ENCODE results near the gene DCAF17.
"Not testable (repeated sequence)": the region's sequence is repeated elsewhere in the genome, so short reads cannot be mapped to it uniquely, and the experiment has no call there.

DCAF17 gene

DNA sequence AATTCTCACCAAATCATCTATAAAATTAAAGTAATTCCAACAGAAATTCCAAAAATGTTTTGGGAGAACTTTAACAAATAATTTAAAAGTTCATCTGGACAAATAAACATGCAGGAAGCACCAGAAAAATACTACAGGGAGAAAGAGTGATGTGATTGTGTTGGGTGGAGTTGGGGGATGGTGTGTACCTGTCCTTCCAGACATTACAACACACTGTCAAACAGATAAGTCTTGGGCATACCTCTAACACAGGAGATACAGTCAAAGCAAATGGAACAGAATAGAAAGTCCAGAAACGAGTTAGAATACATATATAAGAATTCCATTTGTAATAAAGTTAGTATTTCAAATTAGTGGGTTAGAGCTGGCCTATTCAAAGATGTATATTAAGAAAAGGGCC is 22.8 kb upstream of the DCAF17 start:
- FAIRE-seq = no peak

DNA sequence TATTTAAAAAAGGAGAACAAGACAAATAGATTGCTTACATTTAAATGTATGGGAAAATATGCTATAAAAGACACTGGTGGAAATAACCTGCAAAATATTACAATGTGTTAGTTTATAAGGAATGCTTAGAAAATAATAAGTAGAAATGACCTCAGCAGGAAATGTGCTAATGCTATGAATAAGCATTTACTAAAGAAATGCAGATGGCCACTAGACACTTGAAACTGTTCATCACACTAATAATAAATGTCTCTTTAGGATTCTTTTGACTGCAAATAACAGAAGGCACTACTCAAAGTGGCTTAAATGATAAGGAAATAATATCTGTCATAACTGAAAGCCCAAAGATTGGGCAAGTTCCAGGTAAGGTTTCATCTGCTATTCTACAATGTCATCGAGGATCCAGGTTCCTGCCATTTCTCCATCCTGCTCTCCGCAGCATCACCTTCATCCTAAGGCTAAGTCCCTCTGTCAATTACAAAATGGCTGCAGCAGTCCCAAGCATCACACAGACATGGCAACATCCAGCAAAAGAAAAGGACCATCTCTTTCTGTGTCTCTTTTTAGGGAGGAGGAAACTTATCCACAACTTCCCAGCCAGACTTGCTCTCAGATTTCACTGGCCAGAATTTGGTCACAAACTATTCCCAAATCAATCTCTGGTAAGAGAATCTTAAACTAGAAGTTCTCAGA is 22.1 kb upstream of the DCAF17 start:
- no peak for FAIRE-seq

DNA sequence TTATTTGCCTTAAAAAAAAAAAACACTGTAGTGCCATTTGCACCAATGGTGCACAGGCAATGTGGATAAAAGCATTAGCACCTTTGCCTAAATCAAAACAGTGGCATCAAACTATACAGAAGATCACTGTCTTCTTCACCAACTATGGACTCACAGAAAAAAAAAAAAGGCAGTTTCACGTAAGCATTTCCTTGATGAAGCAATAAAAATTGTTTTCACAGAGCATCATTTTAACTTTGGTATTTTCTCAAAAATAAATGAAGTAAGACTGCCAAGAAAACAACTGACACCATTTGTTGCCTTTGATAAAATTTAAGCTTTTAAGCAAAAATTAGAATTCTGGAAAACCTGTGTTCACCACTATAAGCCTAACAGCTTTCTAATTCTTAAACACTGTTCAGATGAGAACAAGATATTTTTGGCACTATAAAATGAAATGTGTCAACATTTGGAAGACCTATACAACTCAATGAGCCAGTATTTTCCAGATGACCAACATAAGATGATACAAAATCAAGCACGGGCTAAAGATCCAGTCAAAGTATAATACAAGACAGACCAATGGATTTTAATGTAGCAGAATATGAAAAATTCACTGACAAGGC is 21.4 kb upstream of the DCAF17 start:
- no peak for FAIRE-seq

DNA sequence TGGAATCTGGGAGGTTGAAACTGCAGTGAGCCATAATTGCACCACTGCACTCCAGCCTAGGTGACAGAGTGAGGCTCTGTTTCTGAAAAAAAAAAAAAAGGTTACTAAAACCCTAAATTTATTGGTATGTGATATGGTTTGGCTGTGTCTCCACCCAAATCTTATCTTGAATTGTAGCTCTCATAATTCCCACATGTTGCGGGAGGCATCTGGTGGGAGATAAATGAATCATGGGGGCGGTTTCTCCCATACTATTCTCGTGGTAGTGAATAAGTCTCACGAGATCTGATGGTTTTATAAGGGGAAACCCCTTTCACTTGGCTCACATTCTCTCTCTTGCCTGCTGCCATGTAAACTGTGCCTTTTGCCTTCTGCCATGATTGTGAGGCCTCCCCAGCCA is 19.4 kb upstream of the DCAF17 start:
- FAIRE-seq = not testable (repeated sequence)

DNA sequence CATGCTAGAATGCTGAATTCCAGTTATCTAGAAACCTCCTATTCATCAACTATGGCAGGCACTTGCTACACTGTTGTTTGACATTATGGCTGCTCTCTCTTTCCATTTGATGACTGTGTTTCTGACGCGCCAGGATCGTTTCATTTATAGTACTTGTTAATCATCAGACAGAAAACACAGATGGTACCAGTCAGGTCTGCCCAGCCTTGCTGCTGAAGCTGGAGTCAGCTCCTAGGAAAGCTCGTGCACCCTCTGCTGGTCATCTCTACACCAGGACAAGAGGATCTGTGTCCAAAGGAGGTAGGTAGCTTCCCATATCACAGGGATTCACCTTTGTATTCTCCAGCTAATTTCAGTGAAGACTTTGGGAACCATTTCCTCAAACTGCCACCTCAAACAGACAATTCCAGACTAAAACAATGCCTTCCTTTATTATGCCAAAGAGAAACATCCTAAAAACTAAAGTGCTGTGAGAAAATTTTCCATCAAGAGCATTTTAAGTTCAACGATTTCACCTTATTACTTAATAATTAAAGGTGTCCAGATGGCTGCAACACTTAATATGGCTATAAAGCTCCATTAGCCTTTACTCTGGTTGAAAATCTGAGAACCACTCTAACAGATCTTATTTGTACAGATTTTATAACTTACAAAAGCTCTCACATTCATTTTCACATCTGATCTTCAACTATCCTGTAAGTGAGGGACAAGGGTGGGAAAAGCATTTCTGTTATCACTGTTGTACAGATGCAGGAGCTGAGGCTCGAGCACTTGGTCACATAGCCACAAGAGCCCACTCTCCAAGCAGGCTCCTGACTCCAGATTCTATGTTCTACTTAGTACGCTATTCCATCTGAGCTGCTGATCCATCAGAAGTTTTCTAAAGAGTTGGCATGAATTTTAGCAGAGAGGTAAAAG is 17.8 kb upstream of the DCAF17 start:
- FAIRE-seq = peak; percentile 33

DNA sequence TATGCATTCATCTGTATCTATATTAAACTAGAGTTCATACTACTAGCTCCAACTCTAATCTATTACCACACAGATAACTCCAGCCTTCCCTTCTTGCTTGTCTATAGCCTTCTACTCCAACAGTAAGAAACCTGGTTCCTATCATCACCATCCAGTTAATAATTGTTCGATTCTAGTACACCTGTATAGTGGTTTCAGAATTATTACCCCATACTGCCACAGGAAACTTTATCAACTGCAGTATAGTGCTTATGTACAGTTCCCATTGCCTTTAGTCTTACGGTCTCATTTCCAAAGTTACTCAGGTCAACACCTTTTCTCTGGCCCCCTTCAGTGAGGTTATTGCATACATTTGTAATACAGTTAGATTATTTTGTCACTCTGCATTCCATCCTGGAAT is 14.7 kb upstream of the DCAF17 start:
- no peak for FAIRE-seq

DNA sequence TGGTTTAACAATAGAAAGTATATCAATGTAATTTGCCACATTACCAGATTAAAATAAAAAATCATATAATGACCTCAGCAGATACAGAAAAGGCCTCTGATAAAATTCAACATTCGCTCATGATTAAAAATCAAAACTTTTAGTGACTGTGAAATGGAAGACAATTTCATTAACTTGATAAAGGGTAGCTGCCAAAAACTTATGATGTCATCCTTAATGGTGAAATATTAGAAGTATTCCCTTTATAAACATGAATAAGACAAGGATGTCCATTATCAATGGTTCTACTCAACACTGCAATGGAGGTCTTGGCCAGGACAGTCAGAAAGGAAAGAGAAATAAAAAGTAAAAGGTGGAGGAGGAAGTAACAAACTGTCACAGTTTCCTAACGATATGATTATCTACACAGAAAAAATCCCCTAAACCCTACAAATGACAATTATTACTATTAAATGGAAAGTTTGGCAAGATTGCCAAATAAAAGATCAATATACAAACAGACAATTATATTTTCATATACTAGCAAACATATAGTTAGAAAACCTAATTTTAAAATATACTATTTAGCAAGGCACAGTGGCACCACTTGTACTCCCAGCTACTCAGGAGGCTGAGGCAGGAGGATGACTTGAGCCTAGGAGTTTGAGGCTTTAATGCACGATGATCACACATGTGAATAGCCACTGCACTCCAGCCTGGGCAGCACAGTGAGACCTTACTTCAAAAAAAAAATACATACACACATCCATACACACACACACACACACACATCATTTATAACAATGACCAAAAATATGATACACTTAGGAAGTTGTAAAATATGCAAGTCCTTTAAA is 13.1 kb upstream of the DCAF17 start:
- FAIRE-seq = no peak

DNA sequence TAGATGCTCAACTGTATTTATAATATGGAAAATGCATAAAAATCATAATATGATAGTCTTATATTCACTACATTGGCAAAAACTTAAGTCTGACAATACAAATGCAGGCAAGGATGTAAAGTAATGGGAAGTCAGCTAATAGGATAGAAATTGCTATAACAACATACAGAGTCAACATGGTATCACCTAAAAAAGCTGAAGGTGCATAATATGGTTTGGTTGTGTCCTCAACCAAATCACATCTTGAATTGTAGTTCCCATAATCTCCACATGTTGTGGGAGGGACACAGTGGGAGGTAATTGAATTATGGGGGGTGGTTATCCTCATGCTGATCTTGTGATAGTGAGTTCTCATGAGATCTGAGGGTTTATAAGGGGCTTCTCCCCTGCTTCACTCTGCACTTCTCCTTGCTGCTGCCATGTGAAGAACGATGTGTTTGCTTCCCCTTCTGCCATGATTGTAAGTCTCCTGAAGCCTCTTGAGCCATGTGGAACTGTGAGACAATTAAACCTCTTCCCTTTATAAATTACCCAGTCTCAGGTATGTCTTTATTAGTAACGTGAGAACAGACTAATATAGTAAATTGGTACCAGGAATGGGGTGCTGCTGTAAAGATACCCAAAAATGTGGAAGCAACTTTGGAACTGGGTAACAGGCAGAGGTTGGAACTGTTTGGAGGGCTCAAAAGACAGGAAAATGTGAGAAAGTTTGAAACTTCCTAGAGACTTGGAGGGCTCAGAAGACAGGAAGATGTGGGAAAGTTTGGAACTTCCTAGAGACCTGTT is 11.1 kb upstream of the DCAF17 start:
- FAIRE-seq = not testable (repeated sequence)

DNA sequence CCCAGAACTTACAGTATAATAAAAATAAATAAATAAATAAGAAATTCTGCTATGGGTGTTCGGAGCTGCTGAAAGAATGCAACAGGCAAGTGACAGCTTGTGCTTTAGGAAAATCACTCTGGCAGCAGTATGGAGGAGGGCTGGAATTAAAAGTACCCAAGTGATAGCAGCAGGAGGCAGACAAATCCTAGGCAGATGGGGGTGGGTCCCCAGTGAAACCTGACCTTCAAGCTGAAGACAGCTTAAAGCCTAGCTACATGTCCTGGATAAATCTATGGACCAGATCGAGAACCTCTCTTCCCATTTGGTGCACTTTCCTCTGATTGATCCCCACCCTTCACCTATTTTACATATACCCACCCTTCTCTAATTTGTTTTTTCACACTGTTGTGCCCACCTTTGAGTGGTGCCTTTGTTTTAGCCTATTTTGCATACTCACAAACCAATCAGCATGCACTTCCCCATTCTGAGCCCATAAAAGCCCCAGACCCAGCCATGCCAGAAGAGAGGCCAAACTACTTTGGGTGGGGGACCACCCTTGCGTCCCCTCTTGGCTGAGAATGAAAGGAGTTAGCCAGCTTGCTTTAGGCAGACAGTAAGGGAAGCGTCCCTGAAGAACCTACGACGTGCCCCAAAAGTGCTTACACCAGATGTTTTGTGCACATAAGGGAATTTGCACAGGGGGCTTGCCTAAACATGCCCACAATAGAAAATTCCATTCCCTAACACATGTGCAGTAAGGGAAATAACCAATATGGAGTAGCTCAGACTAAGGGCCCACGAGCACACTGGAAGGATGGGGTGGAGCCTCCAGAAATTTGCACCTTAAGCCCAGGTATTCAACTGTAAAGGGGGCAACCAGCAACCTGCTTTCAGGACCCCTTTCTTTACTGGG is 3.3 kb upstream of the DCAF17 start:
- FAIRE-seq = no peak

DNA sequence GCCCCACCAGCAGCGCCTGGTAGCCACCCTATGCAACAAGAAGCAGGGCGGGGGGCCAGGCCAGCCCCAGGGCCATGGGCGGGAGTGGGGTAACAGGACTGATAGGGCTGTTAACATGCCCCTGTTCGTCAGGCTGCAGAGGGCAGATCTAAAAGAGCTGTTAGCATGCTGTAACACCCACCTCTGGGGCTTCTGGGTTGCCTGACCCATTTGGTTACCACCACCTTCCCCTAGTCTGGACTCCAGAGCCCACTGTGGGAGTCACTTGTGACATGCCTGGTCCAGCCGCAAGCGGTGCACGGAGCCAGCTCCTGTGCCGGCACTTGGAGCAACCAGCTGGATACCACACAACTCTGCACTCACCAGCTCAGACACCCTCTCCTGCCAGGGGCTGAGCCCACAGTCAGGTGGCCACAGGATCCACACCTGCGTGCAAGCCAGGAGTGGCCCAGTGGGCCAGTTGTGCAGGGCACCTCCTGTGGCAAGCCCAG is 2.3 kb upstream of the DCAF17 start:
- no peak for FAIRE-seq

DNA sequence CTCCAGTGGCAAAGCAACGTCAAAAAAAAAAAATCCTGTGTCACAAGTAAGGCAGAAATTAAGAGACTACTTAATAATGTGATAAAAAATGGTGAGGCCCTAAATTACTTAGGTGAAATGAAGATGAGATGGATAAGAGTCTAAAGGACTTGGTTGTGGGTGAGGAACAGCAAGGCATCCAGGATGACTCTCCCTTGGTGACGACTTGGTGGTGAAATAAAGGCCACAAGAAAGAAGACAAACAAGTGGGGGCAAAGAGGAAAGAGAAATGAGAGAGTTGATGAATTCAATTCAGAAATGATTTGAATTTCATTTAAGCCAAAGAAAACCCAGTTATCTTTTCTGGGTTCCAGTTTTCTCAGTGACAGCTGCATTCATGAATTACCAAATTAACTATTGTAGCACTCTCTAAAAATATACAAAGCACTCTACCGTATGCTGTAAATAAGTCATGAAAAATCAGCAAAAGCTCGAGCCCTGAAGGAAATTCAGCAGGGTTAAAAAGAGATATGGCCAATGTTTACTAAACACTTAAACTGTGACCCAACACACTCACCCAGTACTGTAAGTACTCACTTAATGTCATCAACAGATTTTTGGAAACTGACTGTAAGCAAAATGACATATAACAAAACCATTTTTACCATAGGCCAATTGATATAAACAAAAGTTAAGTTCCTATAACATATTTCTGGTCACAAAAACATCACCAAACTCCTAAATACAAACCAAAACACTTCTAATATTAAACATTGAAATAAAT is 1.6 kb upstream of the DCAF17 start:
- FAIRE-seq = no peak

DNA sequence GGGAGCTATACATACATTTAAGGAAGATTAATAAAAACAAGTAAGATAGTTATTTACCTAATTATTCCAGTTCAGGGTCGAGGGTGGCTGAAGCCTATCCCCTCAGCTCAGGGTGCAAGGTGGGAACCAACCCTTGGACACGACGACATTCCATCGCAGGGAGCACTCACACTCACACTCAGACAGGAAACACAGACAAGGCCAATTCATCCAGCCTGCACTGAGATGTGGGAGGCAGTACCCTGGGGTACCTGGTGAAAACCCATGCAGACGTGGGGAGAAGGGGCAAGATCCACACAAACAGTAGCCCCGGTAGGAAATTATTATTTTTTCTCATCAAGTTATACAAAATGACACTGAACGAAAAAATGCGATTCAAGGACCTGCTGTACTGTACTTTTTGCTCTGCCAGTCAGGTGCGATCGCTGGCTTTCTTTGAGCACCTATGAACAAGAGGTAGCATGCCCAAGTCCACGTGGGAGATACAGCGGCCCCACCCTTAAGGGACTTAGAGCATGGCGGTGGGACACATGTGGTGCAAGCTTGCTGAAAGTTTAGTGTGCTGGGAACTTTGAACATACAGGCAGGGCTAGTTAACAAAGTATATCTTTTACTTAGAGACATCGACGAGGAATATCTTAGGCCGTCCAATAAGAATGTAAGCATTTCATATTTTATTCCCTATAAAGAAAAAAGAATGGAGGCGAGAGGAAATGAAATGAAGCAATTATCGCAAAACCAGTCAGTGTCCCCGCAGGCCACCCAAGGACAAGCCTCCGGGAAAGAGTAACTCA is 860 bp upstream of the DCAF17 start:
- FAIRE-seq = no peak

DNA sequence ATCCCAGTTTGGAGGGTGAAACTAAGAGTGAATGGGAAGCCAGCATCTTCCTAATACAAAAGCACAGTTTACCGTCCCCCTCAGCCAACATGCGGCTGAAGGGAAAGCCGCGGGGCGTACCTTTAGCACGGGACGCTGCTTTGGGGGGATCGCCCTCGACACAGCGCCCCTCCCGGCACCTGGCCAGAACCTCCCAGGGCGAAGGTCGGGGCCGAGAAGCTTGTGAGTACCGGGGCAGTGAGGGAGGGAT is 338 bp upstream of the DCAF17 start, which contains the start of gene METTL8:
Gene METTL8 (minus strand): TSS at position 228 of the 250 bp plus-strand sequence. CDS start 41,805 bp downstream, outside the sequence.
- no peak for FAIRE-seq

DNA sequence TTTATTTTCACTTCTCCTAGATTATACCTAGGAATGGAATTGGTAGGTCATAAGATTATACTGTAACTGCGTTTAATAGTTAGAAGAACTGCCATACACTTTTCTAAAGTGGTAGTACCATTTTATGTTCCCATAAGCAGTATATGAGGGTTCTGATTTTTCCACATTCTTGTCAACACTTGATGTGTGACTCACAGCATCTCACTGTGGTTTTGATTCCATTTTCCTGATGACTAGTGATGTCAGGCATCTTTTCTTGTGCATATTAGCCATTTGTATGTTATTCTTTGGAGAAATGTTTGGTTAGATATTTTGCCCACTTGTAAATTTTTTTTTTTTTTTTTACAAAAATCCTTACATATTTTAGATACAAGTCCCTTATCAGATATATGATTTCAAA is 2.3 kb downstream of the DCAF17 start:
- FAIRE-seq = no peak

DNA sequence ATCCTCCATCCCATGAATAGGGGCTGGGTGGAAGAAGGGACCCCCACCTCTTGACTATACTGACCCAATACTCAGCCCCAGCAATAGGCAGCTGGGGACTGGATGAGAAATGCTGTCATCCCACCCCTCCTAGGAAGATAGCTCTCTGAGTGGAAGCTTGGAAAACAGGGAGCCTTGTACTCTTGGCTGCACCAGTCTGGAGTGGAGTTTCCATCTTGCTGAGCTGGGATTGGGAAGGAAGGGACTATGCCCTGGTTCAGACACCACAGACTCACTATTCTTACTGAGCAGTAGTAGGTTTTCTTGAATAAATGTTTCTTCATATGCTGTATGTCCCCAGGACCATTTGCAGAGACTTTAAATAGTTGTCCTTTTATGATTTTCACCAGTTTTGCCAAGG is 7.4 kb downstream of the DCAF17 start:
- no peak for FAIRE-seq

DNA sequence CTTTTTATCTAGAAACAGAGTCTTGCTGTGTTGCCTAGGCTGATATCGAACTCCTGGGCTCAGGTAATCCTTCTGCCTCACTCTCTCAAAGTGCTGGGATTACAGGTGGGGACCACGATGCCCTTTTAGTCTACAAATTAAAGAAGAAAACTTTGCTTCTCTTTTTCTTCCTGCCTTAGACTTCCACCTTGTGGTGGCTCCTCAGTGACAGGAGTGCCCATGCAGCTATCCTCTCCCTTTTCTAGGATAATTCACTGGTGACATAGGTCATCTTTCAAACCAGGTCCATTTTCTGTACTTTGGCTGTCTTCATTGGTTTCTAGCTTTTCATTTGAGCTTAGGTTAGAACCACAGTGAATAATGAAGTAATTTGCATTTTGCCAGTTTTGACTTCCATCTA is 13.6 kb downstream of the DCAF17 start:
- no peak for FAIRE-seq

DNA sequence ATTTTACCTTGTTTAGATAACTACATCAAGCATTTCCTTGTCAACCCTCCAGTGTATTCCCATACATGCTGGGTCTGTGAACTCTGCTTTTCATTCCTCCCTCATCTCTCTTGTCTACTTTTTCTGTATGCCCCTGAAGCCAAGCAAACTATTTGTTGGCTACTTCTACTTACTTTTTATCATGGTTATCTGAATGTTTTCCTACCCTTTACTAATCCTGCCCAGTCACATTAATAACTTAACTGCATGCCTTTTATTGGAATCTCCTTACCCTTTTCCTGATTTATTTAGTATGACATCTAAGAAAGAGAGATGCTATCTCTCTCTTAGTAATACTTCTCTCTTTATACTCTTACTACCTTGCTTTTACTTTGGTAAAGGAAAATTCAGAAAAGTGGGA is 17.0 kb downstream of the DCAF17 start:
- FAIRE-seq = no peak

DNA sequence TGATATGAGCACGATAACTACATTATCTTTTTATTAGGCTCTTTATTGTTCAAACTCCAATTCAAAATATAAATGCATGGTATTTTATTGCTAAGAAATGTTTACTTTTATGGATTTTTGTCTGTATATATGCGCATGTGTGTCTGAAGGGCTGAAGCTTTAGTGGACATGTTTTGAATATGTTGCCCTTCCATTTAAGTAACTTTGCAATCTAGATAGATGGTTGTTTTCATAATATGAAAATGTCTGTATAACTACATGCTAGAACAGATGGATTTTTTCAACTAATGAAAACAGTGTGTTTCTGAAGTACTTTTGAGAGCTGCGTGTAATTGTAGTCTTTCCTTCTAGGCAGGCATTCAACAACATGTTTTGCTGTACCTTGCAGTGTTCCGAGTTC is 18.7 kb downstream of the DCAF17 start:
- FAIRE-seq = no peak

DNA sequence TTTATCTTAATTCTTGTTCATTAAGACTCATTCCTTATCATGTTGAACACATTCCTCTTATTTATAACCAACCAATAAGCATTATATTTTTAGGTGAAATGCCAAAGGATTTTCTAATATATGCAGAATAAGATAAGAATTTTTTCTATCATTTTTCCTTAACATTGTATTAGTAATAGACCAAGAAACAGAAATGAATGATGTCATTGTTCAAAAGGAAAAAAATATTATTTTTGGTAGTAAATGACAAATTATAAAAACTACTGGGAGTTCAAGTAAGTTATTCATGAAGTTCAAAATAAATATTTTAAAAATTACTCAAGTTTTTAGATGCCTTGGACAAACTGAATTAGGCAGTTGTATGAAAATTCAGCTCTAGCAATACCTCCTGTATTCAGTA is 25.5 kb downstream of the DCAF17 start:
- FAIRE-seq = peak; percentile 72

Measured in G401.6 (cell line).